ENCODE measurements around the gene TSPAN14. TPM values are rescaled to one million over a fixed set of nuclear protein-coding genes. Genes with fewer than 3 reads are reported as not detected.
A peak's percentile ranks its signal among the peaks of the same experiment; 100 is the strongest.

TSPAN14 gene
- total and polyA plus RNA-seq, 2 of the 13 experiments (the other 11 are each of a cell fraction or from before 2014, with no cell fraction given), result 24.1 to 80.6 TPM

DNA sequence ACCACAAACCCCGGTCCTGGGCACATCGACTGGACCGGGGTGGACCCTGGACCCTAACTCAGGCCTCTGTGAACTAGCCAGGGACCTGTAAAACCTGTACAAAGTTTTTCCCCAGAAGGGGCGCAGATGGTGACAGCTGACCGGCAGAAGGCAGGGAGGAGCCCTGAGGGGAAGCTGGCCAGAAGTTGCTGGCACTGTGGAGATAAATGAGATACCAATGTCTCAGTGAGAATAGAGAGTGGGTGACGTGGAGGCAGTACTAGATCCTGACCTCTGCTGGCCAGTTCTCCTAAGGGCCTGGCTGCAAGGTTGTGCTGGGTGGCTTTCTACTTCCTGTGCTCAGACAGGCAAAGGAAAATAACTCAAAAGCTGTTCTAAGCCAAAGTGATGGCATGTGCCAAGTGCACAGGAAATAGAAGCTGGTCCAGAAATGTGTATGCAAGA, 10.6 kb upstream of the TSPAN14 start (continued):
- TF ChIP-seq, protein P1, sequence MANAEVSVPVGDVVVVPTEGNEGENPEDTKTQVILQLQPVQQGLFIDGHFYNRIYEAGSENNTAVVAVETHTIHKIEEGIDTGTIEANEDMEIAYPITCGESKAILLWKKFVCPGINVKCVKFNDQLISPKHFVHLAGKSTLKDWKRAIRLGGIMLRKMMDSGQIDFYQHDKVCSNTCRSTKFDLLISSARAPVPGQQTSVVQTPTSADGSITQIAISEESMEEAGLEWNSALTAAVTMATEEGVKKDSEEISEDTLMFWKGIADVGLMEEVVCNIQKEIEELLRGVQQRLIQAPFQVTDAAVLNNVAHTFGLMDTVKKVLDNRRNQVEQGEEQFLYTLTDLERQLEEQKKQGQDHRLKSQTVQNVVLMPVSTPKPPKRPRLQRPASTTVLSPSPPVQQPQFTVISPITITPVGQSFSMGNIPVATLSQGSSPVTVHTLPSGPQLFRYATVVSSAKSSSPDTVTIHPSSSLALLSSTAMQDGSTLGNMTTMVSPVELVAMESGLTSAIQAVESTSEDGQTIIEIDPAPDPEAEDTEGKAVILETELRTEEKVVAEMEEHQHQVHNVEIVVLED (CRISPR knock-in tag; IDR thresholded peaks at IDR 0.05; ENCODE audit: borderline replicate concordance), result no peak
- TF ChIP-seq HMGXB4 (CRISPR knock-in tag; IDR thresholded peaks at IDR 0.05; ENCODE audit: borderline replicate concordance in 1 of 2, low read depth in 1 of 2) (peak in 1 of 2 experiments; percentile 63; a peak in 1 of 4 replicates), ZMYM4 (CRISPR knock-in tag; IDR thresholded peaks at IDR 0.05) (0 out of 2 replicates have a peak, but pooled peaks have one; percentile 34), YEATS4 (CRISPR knock-in tag; IDR thresholded peaks at IDR 0.05; ENCODE audit: borderline replicate concordance) (no peak), ZNF605 (CRISPR knock-in tag; IDR thresholded peaks at IDR 0.05) (0 out of 2 replicates have a peak, but pooled peaks have one; percentile 25), ZNF776 (CRISPR knock-in tag; IDR thresholded peaks at IDR 0.05) (no peak), ETV5 (CRISPR knock-in tag; IDR thresholded peaks at IDR 0.05; ENCODE audit: borderline replicate concordance) (peak; percentile 17; the same call in 1 of the 2 replicates), KDM6A (CRISPR knock-in tag; IDR thresholded peaks at IDR 0.05; ENCODE audit: low read depth) (no peak), STAG1 (CRISPR knock-in tag; IDR thresholded peaks at IDR 0.05) (peak; percentile 71), ZNF263 (CRISPR knock-in tag; IDR thresholded peaks at IDR 0.05) (no peak), ZBTB40 (IDR thresholded peaks at IDR 0.05) (no peak), ZBTB40 (CRISPR knock-in tag; IDR thresholded peaks at IDR 0.05) (no peak), CHD2 (IDR thresholded peaks at IDR 0.05; ENCODE audit: low read depth, low read length) (no peak), ZNF430 (CRISPR knock-in tag; IDR thresholded peaks at IDR 0.05) (peak; percentile 50; the same call in 1 of the 2 replicates), CTCF (CRISPR knock-in tag; IDR thresholded peaks at IDR 0.05) (peak; percentile 77), ATM (IDR thresholded peaks at IDR 0.05; ENCODE audit: borderline replicate concordance) (no peak)
